ENCODE results near the gene ARNT2.

The ARNT2 gene

DNA sequence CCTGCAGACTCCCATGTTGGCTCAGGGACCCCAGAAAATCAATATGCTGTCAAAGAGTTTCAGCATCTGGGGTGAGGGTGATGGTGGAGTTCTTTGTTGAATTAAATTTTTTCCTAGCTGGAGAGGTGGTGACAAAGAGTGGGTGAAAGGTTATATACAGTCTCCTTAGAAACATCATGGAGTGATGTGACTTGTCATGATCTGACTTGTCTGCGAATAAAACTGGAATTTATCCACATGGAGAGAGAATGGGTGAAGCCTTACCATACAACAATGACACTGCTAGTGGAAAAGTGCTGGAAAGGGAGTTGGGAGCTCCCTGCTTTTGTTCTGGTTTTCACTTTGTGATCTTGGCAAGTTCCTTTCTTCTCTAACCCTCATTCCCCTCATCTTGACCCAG lies 75.0 kb downstream of the ARNT2 start:
- ChIA-PET POLR2A (no interaction called here), CTCF (interaction anchor here (1.0 kb wide), 1 partner anchor 297 kb away, joined by 3 read pairs; no protein-coding TSS in a partner anchor)

DNA sequence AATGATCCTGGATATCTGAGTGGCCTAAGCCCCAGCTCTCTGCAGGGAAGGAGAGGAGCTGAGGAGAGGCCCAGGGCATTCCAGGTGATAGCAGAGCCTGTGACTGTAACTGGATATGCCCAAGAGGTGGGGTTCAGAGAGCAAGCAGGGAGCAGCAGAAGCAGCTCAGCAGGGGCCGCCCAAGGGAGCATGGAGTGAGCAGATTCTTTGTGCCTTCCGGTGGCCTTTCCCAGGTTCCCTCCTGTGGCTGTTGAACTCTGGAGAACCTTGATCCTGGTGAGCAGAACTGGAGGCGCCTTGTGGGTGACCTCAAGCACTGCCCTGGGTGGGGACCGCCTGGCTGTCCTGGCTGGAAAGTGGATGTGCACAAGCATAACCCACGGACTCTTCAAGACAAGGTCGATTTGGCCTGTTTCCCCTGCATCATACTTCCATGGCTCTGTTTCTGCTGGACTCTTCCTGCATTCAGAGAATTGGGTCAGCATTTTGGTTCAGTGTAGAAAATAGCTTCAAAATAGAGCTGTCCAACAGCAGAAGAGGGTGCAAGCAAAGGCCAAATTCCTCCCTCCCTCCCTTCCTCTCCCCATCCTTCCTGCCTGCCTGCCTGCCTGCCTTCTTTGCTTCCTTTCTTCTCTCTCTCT lies 76.1 kb downstream of the ARNT2 start:
- no peak for DNase-seq (ENCODE audit: extremely low spot score)
- TF ChIP-seq, protein P1, sequence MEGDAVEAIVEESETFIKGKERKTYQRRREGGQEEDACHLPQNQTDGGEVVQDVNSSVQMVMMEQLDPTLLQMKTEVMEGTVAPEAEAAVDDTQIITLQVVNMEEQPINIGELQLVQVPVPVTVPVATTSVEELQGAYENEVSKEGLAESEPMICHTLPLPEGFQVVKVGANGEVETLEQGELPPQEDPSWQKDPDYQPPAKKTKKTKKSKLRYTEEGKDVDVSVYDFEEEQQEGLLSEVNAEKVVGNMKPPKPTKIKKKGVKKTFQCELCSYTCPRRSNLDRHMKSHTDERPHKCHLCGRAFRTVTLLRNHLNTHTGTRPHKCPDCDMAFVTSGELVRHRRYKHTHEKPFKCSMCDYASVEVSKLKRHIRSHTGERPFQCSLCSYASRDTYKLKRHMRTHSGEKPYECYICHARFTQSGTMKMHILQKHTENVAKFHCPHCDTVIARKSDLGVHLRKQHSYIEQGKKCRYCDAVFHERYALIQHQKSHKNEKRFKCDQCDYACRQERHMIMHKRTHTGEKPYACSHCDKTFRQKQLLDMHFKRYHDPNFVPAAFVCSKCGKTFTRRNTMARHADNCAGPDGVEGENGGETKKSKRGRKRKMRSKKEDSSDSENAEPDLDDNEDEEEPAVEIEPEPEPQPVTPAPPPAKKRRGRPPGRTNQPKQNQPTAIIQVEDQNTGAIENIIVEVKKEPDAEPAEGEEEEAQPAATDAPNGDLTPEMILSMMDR (IDR thresholded peaks at IDR 0.05; ENCODE audit: control extremely low read depth, extremely low read depth, low read depth, missing control alignments): no peak
- POLR2A ChIA-PET: no interaction called here
- CTCF ChIA-PET: interaction anchor here (0.7 to 1.4 kb wide), 2 partner anchors 296 to 297 kb away, joined by 3 read pairs; no protein-coding TSS in a partner anchor

More for the DNA sequence above, 75.0 kb downstream of the ARNT2 start:
- TF ChIP-seq, protein P1 (IDR thresholded peaks at IDR 0.05; ENCODE audit: control extremely low read depth, extremely low read depth, low read depth, missing control alignments): no peak
- no peak for DNase-seq (ENCODE audit: extremely low spot score)

DNA sequence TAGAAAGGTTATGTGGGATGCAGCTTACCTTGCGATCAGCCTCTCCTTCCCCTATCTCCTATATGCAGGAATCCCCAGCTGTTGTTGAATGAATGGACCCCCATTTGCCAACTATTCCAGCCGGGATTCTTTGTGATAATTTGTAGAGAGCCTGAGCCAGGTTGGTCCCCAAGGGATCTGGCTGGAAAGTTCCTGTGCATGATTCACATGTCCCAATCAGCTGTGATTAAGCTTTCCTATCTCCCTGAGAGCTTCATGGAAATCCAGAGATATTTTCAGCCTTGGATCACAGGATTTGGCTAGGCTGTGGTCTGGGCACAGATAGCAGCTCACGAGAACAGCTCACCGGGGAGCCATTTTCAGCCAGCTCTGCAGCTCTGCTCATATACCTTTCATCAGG lies 76.7 kb downstream of the ARNT2 start:
- CTCF ChIA-PET: interaction anchor here (1.4 kb wide), 1 partner anchor 297 kb away, joined by 3 read pairs; no protein-coding TSS in a partner anchor
- DNase-seq (ENCODE audit: extremely low spot score): no peak
- TF ChIP-seq, protein P1 (IDR thresholded peaks at IDR 0.05; ENCODE audit: control extremely low read depth, extremely low read depth, low read depth, missing control alignments): no peak
- POLR2A ChIA-PET: no interaction called here

DNA sequence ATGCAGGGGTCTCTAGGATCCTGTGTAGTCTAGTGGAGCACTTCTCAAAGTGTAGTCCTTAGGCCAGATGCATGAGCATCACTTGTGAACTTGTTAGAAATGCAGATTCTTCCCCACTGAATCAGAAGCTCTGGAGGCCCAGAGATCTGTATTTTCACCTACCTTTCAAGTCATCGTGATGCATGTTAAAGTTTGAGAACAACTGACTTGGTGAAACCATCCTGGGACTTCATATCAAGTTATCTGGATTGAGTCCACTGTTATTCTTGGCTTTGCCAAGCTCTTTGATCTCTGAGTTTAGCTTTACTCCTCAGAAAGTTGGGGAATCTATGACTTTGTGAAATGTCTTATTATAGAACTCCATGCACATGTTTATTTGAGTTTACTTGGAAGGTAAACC lies 78.5 kb downstream of the ARNT2 start:
- DNase-seq (ENCODE audit: extremely low spot score): no peak
- CTCF ChIA-PET: interaction anchor here (0.8 to 1.2 kb wide), 2 partner anchors 29 to 294 kb away, joined by 3 read pairs; no protein-coding TSS in a partner anchor
- TF ChIP-seq, protein P1 (IDR thresholded peaks at IDR 0.05; ENCODE audit: control extremely low read depth, extremely low read depth, low read depth, missing control alignments): no peak
- POLR2A ChIA-PET: no interaction called here

DNA sequence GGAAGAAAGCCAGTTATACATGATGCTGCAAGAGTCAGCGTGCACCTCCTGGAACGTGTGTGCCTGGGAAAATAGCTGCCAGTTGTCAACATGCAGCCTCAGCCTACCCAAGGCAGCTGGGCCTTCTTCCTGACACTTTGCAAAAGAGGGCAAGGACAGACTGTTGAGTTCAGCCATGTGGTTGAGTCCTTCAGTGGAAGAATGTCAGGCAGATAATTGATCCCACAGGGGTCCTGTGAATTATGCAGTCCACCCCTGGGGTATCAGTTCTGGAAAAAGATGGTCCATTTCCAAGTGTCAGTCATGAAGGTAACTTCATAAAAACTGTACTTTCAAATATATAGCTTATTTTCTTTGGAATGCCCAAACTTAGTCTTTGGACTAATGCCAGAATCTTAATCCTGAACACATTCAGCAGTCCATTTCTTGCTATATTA lies 79.6 kb downstream of the ARNT2 start:
- TF ChIP-seq, protein P1 (IDR thresholded peaks at IDR 0.05; ENCODE audit: control extremely low read depth, extremely low read depth, low read depth, missing control alignments): no peak
- DNase-seq (ENCODE audit: extremely low spot score): no peak
- ChIA-PET CTCF (no interaction called here), POLR2A (no interaction called here)

DNA sequence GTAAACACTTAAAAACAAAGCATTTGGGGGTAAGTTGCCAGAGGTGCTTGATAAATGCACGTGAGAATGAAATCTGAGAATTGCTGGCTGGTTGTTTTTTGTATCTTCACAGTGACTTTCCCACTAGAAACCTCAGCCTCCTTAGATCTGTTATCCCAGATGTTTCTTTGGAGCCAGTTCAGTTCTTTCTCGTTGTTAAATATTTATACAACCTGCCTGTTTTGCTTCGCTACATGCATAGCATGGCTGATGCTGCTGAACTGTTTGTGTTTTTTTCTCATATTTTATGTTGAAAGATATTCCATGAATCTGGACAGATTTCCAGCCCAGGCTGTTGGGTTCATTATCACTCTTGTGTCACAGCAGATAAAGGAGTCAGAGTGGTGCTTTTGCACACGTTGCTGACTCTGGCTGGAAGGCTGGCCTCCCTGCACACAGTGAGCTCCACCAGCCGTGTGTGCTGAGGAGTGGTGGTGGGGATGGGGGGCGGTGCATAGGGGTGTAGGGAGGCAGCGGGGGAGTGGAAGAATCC lies 80.2 kb downstream of the ARNT2 start:
- TF ChIP-seq, protein P1 (IDR thresholded peaks at IDR 0.05; ENCODE audit: control extremely low read depth, extremely low read depth, low read depth, missing control alignments): no peak
- ChIA-PET POLR2A (no interaction called here), CTCF (no interaction called here)
- no peak for DNase-seq (ENCODE audit: extremely low spot score)
